GM21381 (cell line): ENCODE measurements around the gene TACSTD2.
"Not testable (repeated sequence)": the region's sequence is repeated elsewhere in the genome, so short reads cannot be mapped to it uniquely, and the experiment has no call there.

Experiments
- ATAC-seq: cut with Tn5 transposase; IDR thresholded peaks from one replicate; pipeline ENCODE4 v1.9.1; 2021; ENCODE audit warnings: mild to moderate bottlenecking, moderate library complexity; ENCODE audit not compliant: unreplicated experiment

TACSTD2 gene

GRCh38 chr1:58568271-58568860 is 8.7 kb downstream of the TACSTD2 start:
- no peak for ATAC-seq

DNA sequence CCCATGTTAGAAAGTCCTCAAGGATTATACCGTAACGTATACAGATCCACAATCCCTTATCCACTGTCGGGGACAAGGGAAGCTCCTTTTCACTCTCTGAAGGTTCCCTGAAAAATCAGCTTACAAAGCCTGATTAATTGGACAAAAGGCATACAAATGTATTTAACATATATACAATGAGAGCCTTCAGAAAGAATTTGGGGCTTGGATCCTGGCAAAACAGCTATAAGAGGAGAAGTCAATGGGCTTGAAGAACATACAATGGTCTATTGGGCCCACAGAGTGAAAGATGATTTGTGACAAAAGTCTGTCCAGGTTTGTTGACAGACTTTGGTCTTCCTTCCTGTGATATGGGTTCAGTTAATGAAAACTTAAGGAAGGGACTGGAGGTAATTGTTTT is 10.7 kb downstream of the TACSTD2 start:
- ATAC-seq = no peak

DNA sequence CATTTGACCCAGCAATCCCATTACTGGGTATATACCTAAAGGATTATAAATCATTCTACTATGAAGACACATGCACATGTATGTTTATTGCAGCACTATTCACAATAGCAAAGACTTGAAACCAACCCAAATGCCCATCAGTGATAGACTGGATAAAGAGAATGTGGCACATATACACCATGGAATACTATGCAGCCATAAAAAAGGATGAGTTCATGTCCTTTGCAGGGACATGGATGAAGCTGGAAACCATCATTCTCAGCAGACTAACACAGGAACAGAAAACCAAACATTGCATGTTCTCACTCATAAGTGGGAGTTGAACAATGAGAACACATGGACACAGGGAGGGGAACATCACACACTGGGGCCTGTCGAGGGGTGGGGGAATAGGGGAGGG is 13.3 kb downstream of the TACSTD2 start:
- not testable (repeated sequence) for ATAC-seq

DNA sequence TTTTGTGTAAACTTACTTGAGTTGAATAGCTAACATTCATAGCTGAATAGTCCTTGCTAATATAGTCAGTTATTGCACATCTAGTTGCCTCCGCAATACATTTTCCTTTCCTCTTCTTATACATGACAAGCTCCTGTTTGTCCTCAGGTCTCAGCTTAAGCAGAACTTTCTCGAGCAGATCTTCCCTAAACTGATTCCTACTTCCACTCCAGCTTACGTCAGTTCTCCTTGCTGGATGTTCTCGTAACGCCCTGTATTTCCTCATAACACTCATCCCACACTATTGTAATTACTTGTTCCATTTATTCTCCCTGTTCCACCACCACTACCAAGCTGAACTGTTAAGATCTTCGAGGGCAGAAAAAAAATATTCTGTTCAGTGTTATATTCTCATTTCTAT is 15.4 kb downstream of the TACSTD2 start:
- ATAC-seq = no peak

GRCh38 chr1:58555393-58555792 is 21.7 kb downstream of the TACSTD2 start:
- no peak for ATAC-seq

GRCh38 chr1:58551186-58552140 is 25.6 kb downstream of the TACSTD2 start:
- no peak for ATAC-seq

GRCh38 chr1:58549291-58549690 is 27.8 kb downstream of the TACSTD2 start:
- ATAC-seq = not testable (repeated sequence)

DNA sequence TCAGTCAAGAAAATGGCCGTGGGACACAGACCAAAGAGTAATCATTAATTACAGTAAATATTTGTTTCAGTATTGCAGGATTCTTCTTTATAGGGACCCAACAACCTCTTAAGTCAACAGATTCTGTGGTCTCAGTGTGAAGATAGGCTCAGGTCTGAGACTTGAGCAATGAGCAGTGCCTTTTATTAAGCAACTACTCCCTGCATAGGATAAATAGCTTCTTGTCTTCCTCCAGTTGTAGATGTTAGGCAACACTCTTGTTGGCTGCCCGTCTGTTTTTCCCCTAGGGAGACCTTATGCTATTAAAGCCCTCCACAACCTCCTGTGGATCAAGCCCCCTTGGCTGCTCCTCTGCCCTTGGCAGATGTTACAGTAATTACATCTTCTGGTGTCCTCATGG is 28.7 kb downstream of the TACSTD2 start:
- ATAC-seq = no peak

- peak; percentile 94 for ATAC-seq
These were observed 30.3 kb downstream of the TACSTD2 start, which contains the start of gene OMA1 for GRCh38 chr1:58546520-58547308. OMA1 (minus strand) TSS chr1:58546726; CDS start chr1:58539294, 7,432 bp downstream.

- ATAC-seq = peak; percentile 68
These were observed 31.2 kb downstream of the TACSTD2 start for GRCh38 chr1:58545591-58546519.

DNA sequence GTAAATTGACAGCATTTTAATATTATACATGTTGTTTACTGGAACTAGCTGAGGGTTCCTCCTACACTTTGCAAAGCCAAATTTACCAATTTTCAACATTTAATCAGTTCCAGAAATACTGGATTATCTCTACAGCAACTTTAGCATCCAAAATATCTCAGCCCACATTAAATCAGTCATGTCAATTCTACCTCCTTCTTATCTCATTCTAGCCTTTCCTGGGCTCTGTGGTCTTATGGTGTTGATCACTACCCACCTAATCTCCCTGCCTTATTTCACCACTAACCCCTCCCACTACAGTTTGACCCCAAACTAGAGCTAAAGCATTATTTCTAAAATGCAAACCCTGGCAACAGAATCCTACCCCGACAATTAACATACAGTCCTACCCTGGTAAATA is 33.8 kb downstream of the TACSTD2 start:
- ATAC-seq = no peak

- no peak for ATAC-seq
These were observed 37.5 kb downstream of the TACSTD2 start for GRCh38 chr1:58539553-58539952.

GRCh38 chr1:58538821-58539220 is 38.2 kb downstream of the TACSTD2 start:
- ATAC-seq = no peak

- ATAC-seq = not testable (repeated sequence)
These were observed 45.2 kb downstream of the TACSTD2 start for GRCh38 chr1:58531842-58532241.

GRCh38 chr1:58529284-58529683 is 47.8 kb downstream of the TACSTD2 start:
- no peak for ATAC-seq

GRCh38 chr1:58528518-58528917 is 48.5 kb downstream of the TACSTD2 start:
- ATAC-seq = no peak
